ENCODE data around the gene CEACAM5.
A peak's percentile ranks its signal among the peaks of the same experiment; 100 is the strongest.

CEACAM5 gene

DNA sequence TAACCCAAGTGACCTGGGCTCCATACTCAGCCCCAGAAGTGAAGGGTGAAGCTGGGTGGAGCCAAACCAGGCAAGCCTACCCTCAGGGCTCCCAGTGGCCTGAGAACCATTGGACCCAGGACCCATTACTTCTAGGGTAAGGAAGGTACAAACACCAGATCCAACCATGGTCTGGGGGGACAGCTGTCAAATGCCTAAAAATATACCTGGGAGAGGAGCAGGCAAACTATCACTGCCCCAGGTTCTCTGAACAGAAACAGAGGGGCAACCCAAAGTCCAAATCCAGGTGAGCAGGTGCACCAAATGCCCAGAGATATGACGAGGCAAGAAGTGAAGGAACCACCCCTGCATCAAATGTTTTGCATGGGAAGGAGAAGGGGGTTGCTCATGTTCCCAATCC is 14.2 kb upstream of the CEACAM5 start:
- no peak overlapping the region for H2AK5ac ChIP-seq (ENCODE audit: low read depth, low read length)
- H2BK5ac ChIP-seq (ENCODE audit: low read length): no peak overlapping the region
- no peak overlapping the region for H2BK15ac ChIP-seq (ENCODE audit: low read length)
- H4K91ac ChIP-seq (ENCODE audit: low read depth, low read length, poor library complexity): no peak overlapping the region
- H3K4me2 ChIP-seq (ENCODE audit: insufficient read depth, low read length, poor library complexity, severe bottlenecking): no peak overlapping the region
- H3K14ac ChIP-seq (ENCODE audit: low read length): no peak overlapping the region
- no peak overlapping the region for H3K18ac ChIP-seq (ENCODE audit: low read length)
- peak overlapping the region in 1 of 2 donors; percentile 21 for H3K4me3 ChIP-seq (ENCODE audit: low read length in 2 of 2)
- no peak overlapping the region for H2BK12ac ChIP-seq (ENCODE audit: low read length)
- no peak overlapping the region for H3K27ac ChIP-seq (replicated peaks; ENCODE audit: low read length)
- WGBS, 2 donors (ENCODE audit: extremely low coverage in 2 of 2, insufficient read length in 2 of 2, insufficient replicate concordance in 1 of 2): no CpG with 5 or more reads among the region's 1 CpG
- no peak overlapping the region for H3K4ac ChIP-seq (ENCODE audit: low read length)
- no peak overlapping the region for H2AFZ ChIP-seq (ENCODE audit: low read length)
- peaks cover 0 to 40% of the 10 kb centered on the region in 2 donors for H3K9me3 ChIP-seq (replicated peaks in 1 of 2; ENCODE audit: control insufficient read depth in 2 of 2, insufficient read depth in 1 of 2, low read depth in 1 of 2, low read length in 2 of 2)
- DNase-seq (ENCODE audit: low spot score): no peak
- no peaks in the 10 kb centered on the region for H3K4me1 ChIP-seq (ENCODE audit: control insufficient read depth in 2 of 2, insufficient read depth in 1 of 2, low read depth in 1 of 2, low read length in 2 of 2)
- no peaks in the 10 kb centered on the region for H3K79me1 ChIP-seq (ENCODE audit: low read depth, low read length)
- no peaks in the 10 kb centered on the region for H3K36me3 ChIP-seq (replicated peaks in 1 of 2; ENCODE audit: control insufficient read depth in 2 of 2, insufficient read depth in 2 of 2, low read length in 2 of 2)
- H3K27me3 ChIP-seq (ENCODE audit: control insufficient read depth in 3 of 3, insufficient read depth in 3 of 3, low read depth in 1 of 3, low read length in 3 of 3): peaks cover 0 to 4% (median 0%) of the 10 kb centered on the region in 3 experiments
- H4K8ac ChIP-seq (ENCODE audit: low read depth, low read length): no peak overlapping the region
- no peak overlapping the region for H3K23ac ChIP-seq (ENCODE audit: low read depth, low read length, poor library complexity)
- no peak overlapping the region for H3K9ac ChIP-seq (ENCODE audit: low read depth, low read length, poor library complexity)
- no peak overlapping the region for H2BK120ac ChIP-seq (ENCODE audit: low read depth, low read length)

DNA sequence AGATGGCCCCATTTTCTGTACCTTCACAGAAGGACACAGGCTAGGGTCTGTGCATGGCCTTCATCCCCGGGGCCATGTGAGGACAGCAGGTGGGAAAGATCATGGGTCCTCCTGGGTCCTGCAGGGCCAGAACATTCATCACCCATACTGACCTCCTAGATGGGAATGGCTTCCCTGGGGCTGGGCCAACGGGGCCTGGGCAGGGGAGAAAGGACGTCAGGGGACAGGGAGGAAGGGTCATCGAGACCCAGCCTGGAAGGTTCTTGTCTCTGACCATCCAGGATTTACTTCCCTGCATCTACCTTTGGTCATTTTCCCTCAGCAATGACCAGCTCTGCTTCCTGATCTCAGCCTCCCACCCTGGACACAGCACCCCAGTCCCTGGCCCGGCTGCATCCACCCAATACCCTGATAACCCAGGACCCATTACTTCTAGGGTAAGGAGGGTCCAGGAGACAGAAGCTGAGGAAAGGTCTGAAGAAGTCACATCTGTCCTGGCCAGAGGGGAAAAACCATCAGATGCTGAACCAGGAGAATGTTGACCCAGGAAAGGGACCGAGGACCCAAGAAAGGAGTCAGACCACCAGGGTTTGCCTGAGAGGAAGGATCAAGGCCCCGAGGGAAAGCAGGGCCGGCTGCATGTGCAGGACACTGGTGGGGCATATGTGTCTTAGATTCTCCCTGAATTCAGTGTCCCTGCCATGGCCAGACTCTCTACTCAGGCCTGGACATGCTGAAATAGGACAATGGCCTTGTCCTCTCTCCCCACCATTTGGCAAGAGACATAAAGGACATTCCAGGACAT is 13.4 kb upstream of the CEACAM5 start:
- Histone ChIP-seq H2BK15ac (ENCODE audit: low read length) (no peak overlapping the region), H3K18ac (ENCODE audit: low read length) (no peak overlapping the region), H3K27ac (replicated peaks; ENCODE audit: low read length) (no peak overlapping the region), H3K4me1 (ENCODE audit: control insufficient read depth in 2 of 2, insufficient read depth in 1 of 2, low read depth in 1 of 2, low read length in 2 of 2) (no peaks in the 10 kb centered on the region), H3K27me3 (ENCODE audit: control insufficient read depth in 3 of 3, insufficient read depth in 3 of 3, low read depth in 1 of 3, low read length in 3 of 3) (peaks cover 0 to 4% (median 0%) of the 10 kb centered on the region in 3 experiments), H3K9ac (ENCODE audit: low read depth, low read length, poor library complexity) (no peak overlapping the region), H3K79me1 (ENCODE audit: low read depth, low read length) (no peaks in the 10 kb centered on the region), H3K9me3 (replicated peaks in 1 of 2; ENCODE audit: control insufficient read depth in 2 of 2, insufficient read depth in 1 of 2, low read depth in 1 of 2, low read length in 2 of 2) (peaks cover 0 to 43% of the 10 kb centered on the region in 2 donors), H3K14ac (ENCODE audit: low read length) (no peak overlapping the region), H4K91ac (ENCODE audit: low read depth, low read length, poor library complexity) (no peak overlapping the region), H2BK120ac (ENCODE audit: low read depth, low read length) (no peak overlapping the region), H3K4me3 (ENCODE audit: low read length in 2 of 2) (peak overlapping the region in 1 of 2 donors; percentile 46), H2AK5ac (ENCODE audit: low read depth, low read length) (no peak overlapping the region), H3K4me2 (ENCODE audit: insufficient read depth, low read length, poor library complexity, severe bottlenecking) (no peak overlapping the region), H3K36me3 (replicated peaks in 1 of 2; ENCODE audit: control insufficient read depth in 2 of 2, insufficient read depth in 2 of 2, low read length in 2 of 2) (no peaks in the 10 kb centered on the region), H4K8ac (ENCODE audit: low read depth, low read length) (no peak overlapping the region), H2BK5ac (ENCODE audit: low read length) (no peak overlapping the region), H3K23ac (ENCODE audit: low read depth, low read length, poor library complexity) (no peak overlapping the region), H2BK12ac (ENCODE audit: low read length) (no peak overlapping the region), H2AFZ (ENCODE audit: low read length) (no peak overlapping the region), H3K4ac (ENCODE audit: low read length) (no peak overlapping the region)
- no CpG with 5 or more reads among the region's 8 CpGs for WGBS, 2 donors (ENCODE audit: extremely low coverage in 2 of 2, insufficient read length in 2 of 2, insufficient replicate concordance in 1 of 2)
- DNase-seq (ENCODE audit: low spot score): no peak

DNA sequence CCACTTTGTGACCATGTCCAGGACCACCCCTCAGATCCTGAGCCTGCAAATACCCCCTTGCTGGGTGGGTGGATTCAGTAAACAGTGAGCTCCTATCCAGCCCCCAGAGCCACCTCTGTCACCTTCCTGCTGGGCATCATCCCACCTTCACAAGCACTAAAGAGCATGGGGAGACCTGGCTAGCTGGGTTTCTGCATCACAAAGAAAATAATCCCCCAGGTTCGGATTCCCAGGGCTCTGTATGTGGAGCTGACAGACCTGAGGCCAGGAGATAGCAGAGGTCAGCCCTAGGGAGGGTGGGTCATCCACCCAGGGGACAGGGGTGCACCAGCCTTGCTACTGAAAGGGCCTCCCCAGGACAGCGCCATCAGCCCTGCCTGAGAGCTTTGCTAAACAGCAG is 12.7 kb upstream of the CEACAM5 start:
- peaks cover 0 to 40% of the 10 kb centered on the region in 2 donors for H3K9me3 ChIP-seq (replicated peaks in 1 of 2; ENCODE audit: control insufficient read depth in 2 of 2, insufficient read depth in 1 of 2, low read depth in 1 of 2, low read length in 2 of 2)
- H4K8ac ChIP-seq (ENCODE audit: low read depth, low read length): no peak overlapping the region
- no peak for DNase-seq (ENCODE audit: low spot score)
- no peak overlapping the region for H2BK120ac ChIP-seq (ENCODE audit: low read depth, low read length)
- no peak overlapping the region for H3K14ac ChIP-seq (ENCODE audit: low read length)
- no CpG with 5 or more reads among the region's 2 CpGs for WGBS, 2 donors (ENCODE audit: extremely low coverage in 2 of 2, insufficient read length in 2 of 2, insufficient replicate concordance in 1 of 2)
- no peak overlapping the region for H2BK15ac ChIP-seq (ENCODE audit: low read length)
- no peak overlapping the region for H3K4ac ChIP-seq (ENCODE audit: low read length)
- H2BK12ac ChIP-seq (ENCODE audit: low read length): no peak overlapping the region
- H2AFZ ChIP-seq (ENCODE audit: low read length): no peak overlapping the region
- no peak overlapping the region for H3K18ac ChIP-seq (ENCODE audit: low read length)
- H3K36me3 ChIP-seq (replicated peaks in 1 of 2; ENCODE audit: control insufficient read depth in 2 of 2, insufficient read depth in 2 of 2, low read length in 2 of 2): no peaks in the 10 kb centered on the region
- H3K27ac ChIP-seq (replicated peaks; ENCODE audit: low read length): no peak overlapping the region
- no peak overlapping the region for H3K4me2 ChIP-seq (ENCODE audit: insufficient read depth, low read length, poor library complexity, severe bottlenecking)
- H3K9ac ChIP-seq (ENCODE audit: low read depth, low read length, poor library complexity): no peak overlapping the region
- H3K27me3 ChIP-seq (ENCODE audit: control insufficient read depth in 3 of 3, insufficient read depth in 3 of 3, low read depth in 1 of 3, low read length in 3 of 3): peaks cover 0 to 4% (median 0%) of the 10 kb centered on the region in 3 experiments
- no peaks in the 10 kb centered on the region for H3K79me1 ChIP-seq (ENCODE audit: low read depth, low read length)
- no peaks in the 10 kb centered on the region for H3K4me1 ChIP-seq (ENCODE audit: control insufficient read depth in 2 of 2, insufficient read depth in 1 of 2, low read depth in 1 of 2, low read length in 2 of 2)
- H2BK5ac ChIP-seq (ENCODE audit: low read length): no peak overlapping the region
- no peak overlapping the region for H2AK5ac ChIP-seq (ENCODE audit: low read depth, low read length)
- no peak overlapping the region for H3K4me3 ChIP-seq (ENCODE audit: low read length in 2 of 2)
- H4K91ac ChIP-seq (ENCODE audit: low read depth, low read length, poor library complexity): no peak overlapping the region
- H3K23ac ChIP-seq (ENCODE audit: low read depth, low read length, poor library complexity): no peak overlapping the region

DNA sequence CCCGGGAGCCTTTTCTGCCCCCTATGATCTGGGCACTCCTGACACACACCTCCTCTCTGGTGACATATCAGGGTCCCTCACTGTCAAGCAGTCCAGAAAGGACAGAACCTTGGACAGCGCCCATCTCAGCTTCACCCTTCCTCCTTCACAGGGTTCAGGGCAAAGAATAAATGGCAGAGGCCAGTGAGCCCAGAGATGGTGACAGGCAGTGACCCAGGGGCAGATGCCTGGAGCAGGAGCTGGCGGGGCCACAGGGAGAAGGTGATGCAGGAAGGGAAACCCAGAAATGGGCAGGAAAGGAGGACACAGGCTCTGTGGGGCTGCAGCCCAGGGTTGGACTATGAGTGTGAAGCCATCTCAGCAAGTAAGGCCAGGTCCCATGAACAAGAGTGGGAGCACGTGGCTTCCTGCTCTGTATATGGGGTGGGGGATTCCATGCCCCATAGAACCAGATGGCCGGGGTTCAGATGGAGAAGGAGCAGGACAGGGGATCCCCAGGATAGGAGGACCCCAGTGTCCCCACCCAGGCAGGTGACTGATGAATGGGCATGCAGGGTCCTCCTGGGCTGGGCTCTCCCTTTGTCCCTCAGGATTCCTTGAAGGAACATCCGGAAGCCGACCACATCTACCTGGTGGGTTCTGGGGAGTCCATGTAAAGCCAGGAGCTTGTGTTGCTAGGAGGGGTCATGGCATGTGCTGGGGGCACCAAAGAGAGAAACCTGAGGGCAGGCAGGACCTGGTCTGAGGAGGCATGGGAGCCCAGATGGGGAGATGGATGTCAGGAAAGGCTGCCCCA is 11.8 kb upstream of the CEACAM5 start:
- Histone ChIP-seq H2BK120ac (ENCODE audit: low read depth, low read length) (no peak overlapping the region), H3K23ac (ENCODE audit: low read depth, low read length, poor library complexity) (no peak overlapping the region), H3K27me3 (ENCODE audit: control insufficient read depth in 3 of 3, insufficient read depth in 3 of 3, low read depth in 1 of 3, low read length in 3 of 3) (peaks cover 0 to 7% (median 0%) of the 10 kb centered on the region in 3 experiments), H3K4ac (ENCODE audit: low read length) (no peak overlapping the region), H2AFZ (ENCODE audit: low read length) (no peak overlapping the region), H4K8ac (ENCODE audit: low read depth, low read length) (no peak overlapping the region), H3K4me2 (ENCODE audit: insufficient read depth, low read length, poor library complexity, severe bottlenecking) (no peak overlapping the region), H3K9me3 (replicated peaks in 1 of 2; ENCODE audit: control insufficient read depth in 2 of 2, insufficient read depth in 1 of 2, low read depth in 1 of 2, low read length in 2 of 2) (peaks cover 0 to 40% of the 10 kb centered on the region in 2 donors), H3K18ac (ENCODE audit: low read length) (no peak overlapping the region), H2BK15ac (ENCODE audit: low read length) (no peak overlapping the region), H3K4me3 (ENCODE audit: low read length in 2 of 2) (peak overlapping the region in 1 of 2 donors; percentile 11), H3K79me1 (ENCODE audit: low read depth, low read length) (no peaks in the 10 kb centered on the region), H4K91ac (ENCODE audit: low read depth, low read length, poor library complexity) (no peak overlapping the region), H2BK12ac (ENCODE audit: low read length) (no peak overlapping the region), H2AK5ac (ENCODE audit: low read depth, low read length) (no peak overlapping the region), H2BK5ac (ENCODE audit: low read length) (no peak overlapping the region), H3K9ac (ENCODE audit: low read depth, low read length, poor library complexity) (no peak overlapping the region), H3K36me3 (replicated peaks in 1 of 2; ENCODE audit: control insufficient read depth in 2 of 2, insufficient read depth in 2 of 2, low read length in 2 of 2) (no peaks in the 10 kb centered on the region), H3K14ac (ENCODE audit: low read length) (no peak overlapping the region), H3K27ac (replicated peaks; ENCODE audit: low read length) (no peak overlapping the region), H3K4me1 (ENCODE audit: control insufficient read depth in 2 of 2, insufficient read depth in 1 of 2, low read depth in 1 of 2, low read length in 2 of 2) (no peaks in the 10 kb centered on the region)
- no peak for DNase-seq (ENCODE audit: low spot score)
- no CpG with 5 or more reads among the region's 7 CpGs for WGBS, 2 donors (ENCODE audit: extremely low coverage in 2 of 2, insufficient read length in 2 of 2, insufficient replicate concordance in 1 of 2)

All from neuronal stem cell (in vitro differentiated cells).